Measurements from ENCODE around the gene CSRP3. TPM values are rescaled to one million over a fixed set of nuclear protein-coding genes. Genes with fewer than 3 reads are reported as not detected.

Gene CSRP3
- total RNA-seq, 1 donor from 2014 or later, result not detected

GRCh38 chr11:19185036-19185435 lies 16.7 kb downstream of the CSRP3 start:
- no peaks in the 10 kb centered on the region for H3K4me1 Mint-ChIP-seq (ENCODE audit: low read depth)
- no peaks in the 10 kb centered on the region for H3K27me3 Mint-ChIP-seq
- TF ChIP-seq CTCF (IDR thresholded peaks at IDR 0.05; ENCODE audit: unreplicated experiment), result no peak
- no peak overlapping the region for H3K27ac Mint-ChIP-seq
- H3K4me3 Mint-ChIP-seq (ENCODE audit: low read depth), result no peak overlapping the region
- no peak for DNase-seq (ENCODE audit: low spot score, unreplicated experiment)
- no peaks in the 10 kb centered on the region for H3K36me3 Mint-ChIP-seq (ENCODE audit: insufficient read depth)
- no peaks in the 10 kb centered on the region for H3K9me3 Mint-ChIP-seq (ENCODE audit: low read depth)

GRCh38 chr11:19183646-19184045 lies 18.1 kb downstream of the CSRP3 start:
- no peaks in the 10 kb centered on the region for H3K27me3 Mint-ChIP-seq
- H3K36me3 Mint-ChIP-seq (ENCODE audit: insufficient read depth), result no peaks in the 10 kb centered on the region
- H3K4me3 Mint-ChIP-seq (ENCODE audit: low read depth), result no peak overlapping the region
- DNase-seq (ENCODE audit: low spot score, unreplicated experiment), result no peak
- no peak for TF ChIP-seq CTCF (IDR thresholded peaks at IDR 0.05; ENCODE audit: unreplicated experiment)
- H3K4me1 Mint-ChIP-seq (ENCODE audit: low read depth), result no peaks in the 10 kb centered on the region
- H3K9me3 Mint-ChIP-seq (ENCODE audit: low read depth), result no peaks in the 10 kb centered on the region
- no peak overlapping the region for H3K27ac Mint-ChIP-seq

DNA sequence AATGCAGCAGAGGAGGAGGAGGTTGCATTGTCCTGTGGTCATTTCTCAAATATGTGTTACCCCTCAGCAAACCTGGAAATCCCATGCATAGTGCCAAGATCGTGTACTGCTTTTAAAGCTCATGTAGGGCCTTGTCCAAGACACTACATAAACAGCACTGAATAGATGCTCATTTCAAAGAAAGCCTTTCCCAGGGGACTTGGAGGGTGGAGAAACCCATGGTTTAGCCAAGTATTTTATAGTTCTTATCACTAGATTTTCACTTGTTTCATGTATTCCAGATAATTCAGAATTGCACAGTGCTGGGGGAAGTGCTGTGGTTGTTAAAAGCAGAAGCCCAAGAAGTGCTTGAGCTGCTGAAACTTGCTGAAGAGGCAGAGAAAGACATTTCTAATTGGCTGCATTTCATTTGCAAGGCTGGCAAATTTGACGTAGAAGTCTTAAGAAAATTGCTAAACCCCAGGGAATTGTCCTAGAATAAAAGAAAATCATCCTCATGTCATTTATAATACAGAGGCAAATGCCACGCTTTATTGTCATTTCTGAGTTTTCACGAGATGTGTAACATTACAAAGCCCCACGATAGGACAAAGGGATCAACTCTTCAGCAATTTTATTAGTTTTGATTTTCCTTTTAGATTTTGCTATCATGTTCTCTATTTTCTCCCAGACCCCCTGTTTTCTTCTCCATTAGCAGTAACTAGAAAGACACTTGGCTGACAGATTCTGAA lies 20.1 kb downstream of the CSRP3 start:
- Mint-ChIP-seq H3K9me3 (ENCODE audit: low read depth) (no peaks in the 10 kb centered on the region), H3K27ac (no peak overlapping the region), H3K36me3 (ENCODE audit: insufficient read depth) (peaks cover 3% of the 10 kb centered on the region), H3K4me1 (ENCODE audit: low read depth) (no peaks in the 10 kb centered on the region), H3K4me3 (ENCODE audit: low read depth) (no peak overlapping the region), H3K27me3 (no peaks in the 10 kb centered on the region)
- no peak for TF ChIP-seq CTCF (IDR thresholded peaks at IDR 0.05; ENCODE audit: unreplicated experiment)
- no peak for DNase-seq (ENCODE audit: low spot score, unreplicated experiment)

DNA sequence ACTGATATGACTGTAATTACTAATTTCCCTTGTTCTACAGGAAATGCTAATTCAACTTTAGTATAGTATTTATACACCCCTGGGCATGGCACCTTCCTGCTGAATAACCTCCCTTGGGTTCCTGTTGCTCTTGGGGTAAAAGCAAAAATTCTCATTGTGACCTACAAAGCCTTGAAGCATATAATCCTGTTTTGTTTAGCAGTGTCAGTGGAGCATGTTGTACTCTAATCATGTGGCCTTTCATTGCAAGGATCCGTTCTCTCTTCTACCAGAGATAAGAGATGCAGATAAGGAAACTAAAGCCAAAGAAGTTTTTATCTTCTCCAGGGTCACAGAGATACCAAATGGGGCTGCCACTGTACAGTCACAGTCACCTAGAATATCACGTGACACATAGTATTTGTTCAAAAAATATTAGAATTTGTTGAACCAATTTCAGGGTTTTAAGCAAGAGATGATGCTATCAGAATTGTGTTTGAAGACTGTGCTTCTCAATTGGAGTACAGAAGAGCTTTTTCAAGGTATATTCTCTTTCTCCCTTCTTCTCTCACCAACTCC lies 25.1 kb downstream of the CSRP3 start:
- TF ChIP-seq CTCF (IDR thresholded peaks at IDR 0.05; ENCODE audit: unreplicated experiment), result no peak
- Mint-ChIP-seq H3K27me3 (no peaks in the 10 kb centered on the region), H3K4me1 (ENCODE audit: low read depth) (no peaks in the 10 kb centered on the region), H3K36me3 (ENCODE audit: insufficient read depth) (peaks cover 24% of the 10 kb centered on the region), H3K9me3 (ENCODE audit: low read depth) (no peaks in the 10 kb centered on the region), H3K27ac (no peak overlapping the region), H3K4me3 (ENCODE audit: low read depth) (no peak overlapping the region)
- DNase-seq (ENCODE audit: low spot score, unreplicated experiment), result no peak

- DNase-seq (ENCODE audit: low spot score, unreplicated experiment), result no peak
- H3K27ac Mint-ChIP-seq, result no peak overlapping the region
- no peaks in the 10 kb centered on the region for H3K9me3 Mint-ChIP-seq (ENCODE audit: low read depth)
- no peak for TF ChIP-seq CTCF (IDR thresholded peaks at IDR 0.05; ENCODE audit: unreplicated experiment)
- H3K27me3 Mint-ChIP-seq, result no peaks in the 10 kb centered on the region
- H3K4me3 Mint-ChIP-seq (ENCODE audit: low read depth), result no peak overlapping the region
- no peaks in the 10 kb centered on the region for H3K4me1 Mint-ChIP-seq (ENCODE audit: low read depth)
- H3K36me3 Mint-ChIP-seq (ENCODE audit: insufficient read depth), result peaks cover 29% of the 10 kb centered on the region
Observed at GRCh38 chr11:19173964-19174638, 27.7 kb downstream of the CSRP3 start.
